Mononuclear cell (primary cell): ENCODE measurements around the gene MYO16. TPM values are rescaled to one million over a fixed set of nuclear protein-coding genes. Genes with fewer than 3 reads are reported as not detected.

Experiments used
- H3K27me3 ChIP-seq: 2 replicates; pipeline ENCODE4 v1.6.0; 2011; ENCODE audit warnings: low read length, control low read depth; ENCODE audit not compliant: insufficient read depth
- H3K4me1 ChIP-seq: 2 replicates; pipeline ENCODE4 v1.5.1; 2011; ENCODE audit warnings: mild to moderate bottlenecking, low read length, control low read depth; ENCODE audit not compliant: insufficient read depth
- H3K4me3 ChIP-seq: 2 replicates; pipeline ENCODE4 v1.5.1; 2011; ENCODE audit warnings: mild to moderate bottlenecking, low read length, moderate library complexity
- H3K9me3 ChIP-seq: 2 replicates; pipeline ENCODE4 v1.5.1; 2011; ENCODE audit warnings: low read depth, mild to moderate bottlenecking, control low read depth, low read length
- total RNA-seq: library from RNA; depleted of rRNA; stranded (reverse); fragments of >200 nt; gene quantifications from one replicate; pipeline ENCODE4 v1.2.3, GENCODE V29; 2012

The MYO16 gene
- total RNA-seq, 1 donor = 0.94 TPM

DNA sequence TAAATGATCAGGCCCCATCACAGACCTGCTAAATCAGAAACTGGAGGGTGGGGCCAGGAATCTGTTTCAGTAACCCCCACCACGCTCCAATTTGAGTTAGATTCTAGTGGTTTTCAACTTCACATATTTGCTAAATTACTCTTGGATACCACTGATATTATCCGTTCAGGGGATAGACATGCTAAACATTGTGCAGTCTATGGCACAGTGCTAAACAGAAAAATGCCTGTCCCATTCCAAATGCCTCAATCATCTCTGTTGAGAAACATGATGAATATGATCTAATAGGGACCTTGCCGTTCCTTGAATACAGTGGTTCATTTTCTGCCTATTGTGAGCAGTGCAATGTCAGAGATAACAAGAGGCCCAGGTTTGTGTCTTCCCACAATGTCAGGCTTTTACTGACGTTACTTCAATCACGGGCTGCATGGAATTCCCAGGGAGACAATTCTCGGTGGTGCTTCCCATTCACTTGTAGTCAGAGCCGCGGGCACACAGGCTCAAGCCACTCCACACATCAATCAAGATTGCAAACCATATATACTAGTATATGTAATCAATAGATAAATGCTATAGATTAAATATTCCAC is 52.7 kb downstream of the MYO16 start:
- Histone ChIP-seq H3K4me1 (no peaks in the 10 kb centered on the region), H3K27me3 (no peaks in the 10 kb centered on the region), H3K9me3 (no peaks in the 10 kb centered on the region), H3K4me3 (no peak overlapping the region)

GRCh38 chr13:108682714-108683113 is 53.3 kb downstream of the MYO16 start:
- Histone ChIP-seq H3K27me3 (no peaks in the 10 kb centered on the region), H3K4me3 (no peak overlapping the region), H3K9me3 (no peaks in the 10 kb centered on the region), H3K4me1 (no peaks in the 10 kb centered on the region)

- Histone ChIP-seq H3K9me3 (no peaks in the 10 kb centered on the region), H3K4me3 (no peak overlapping the region), H3K27me3 (no peaks in the 10 kb centered on the region), H3K4me1 (no peaks in the 10 kb centered on the region)
These were observed 56.6 kb downstream of the MYO16 start for GRCh38 chr13:108686027-108686426.

GRCh38 chr13:108690726-108691125 is 61.3 kb downstream of the MYO16 start:
- Histone ChIP-seq H3K27me3 (no peaks in the 10 kb centered on the region), H3K9me3 (no peaks in the 10 kb centered on the region), H3K4me1 (no peaks in the 10 kb centered on the region), H3K4me3 (no peak overlapping the region)

GRCh38 chr13:108700422-108701170 is 71.2 kb downstream of the MYO16 start:
- Histone ChIP-seq H3K4me1 (no peaks in the 10 kb centered on the region), H3K9me3 (peaks cover 10% of the 10 kb centered on the region), H3K27me3 (no peaks in the 10 kb centered on the region), H3K4me3 (no peak overlapping the region)

DNA sequence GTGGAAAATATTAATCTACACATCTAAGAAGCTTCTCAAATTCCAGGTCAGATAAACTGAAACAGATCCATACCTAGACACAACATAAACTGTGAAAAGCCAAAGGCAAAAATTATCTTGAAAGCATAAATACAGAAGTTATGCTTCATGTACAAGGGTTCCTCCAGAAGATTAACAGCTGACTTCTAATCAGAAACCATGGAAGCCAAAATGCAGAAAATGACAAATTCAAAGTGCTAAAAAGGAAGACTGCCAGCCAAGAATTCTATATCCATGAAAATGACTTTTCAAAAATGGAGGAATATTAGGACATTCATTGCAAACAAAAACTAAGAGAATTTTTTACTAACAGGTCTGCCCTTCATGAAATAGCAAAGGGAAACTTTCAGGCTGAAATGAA is 72.8 kb downstream of the MYO16 start:
- Histone ChIP-seq H3K4me1 (no peaks in the 10 kb centered on the region), H3K9me3 (peaks cover 10% of the 10 kb centered on the region), H3K27me3 (no peaks in the 10 kb centered on the region), H3K4me3 (no peak overlapping the region)

DNA sequence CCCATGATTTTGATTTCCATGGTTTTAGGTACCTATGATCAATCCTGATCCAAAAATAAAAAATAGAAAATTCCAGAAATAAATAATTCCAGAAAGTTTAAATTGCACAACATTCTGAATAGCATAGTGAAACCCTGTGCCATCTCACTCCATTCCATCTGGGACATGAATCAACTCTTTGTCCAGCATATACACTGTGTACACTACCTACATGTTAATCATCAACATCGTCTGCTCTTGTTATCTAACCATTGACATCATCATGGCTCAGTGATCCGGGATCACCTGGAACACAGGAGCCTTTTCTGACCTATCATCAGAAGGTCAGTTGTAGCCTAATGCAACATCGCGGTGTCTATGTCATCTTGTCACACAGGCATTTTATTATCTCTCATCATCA is 75.6 kb downstream of the MYO16 start:
- H3K9me3 ChIP-seq = peaks cover 10% of the 10 kb centered on the region
- H3K4me1 ChIP-seq = no peaks in the 10 kb centered on the region
- H3K27me3 ChIP-seq = no peaks in the 10 kb centered on the region
- no peak overlapping the region for H3K4me3 ChIP-seq

GRCh38 chr13:108707584-108707983 is 78.2 kb downstream of the MYO16 start:
- H3K9me3 ChIP-seq = no peaks in the 10 kb centered on the region
- no peaks in the 10 kb centered on the region for H3K27me3 ChIP-seq
- no peaks in the 10 kb centered on the region for H3K4me1 ChIP-seq
- H3K4me3 ChIP-seq = no peak overlapping the region

GRCh38 chr13:108708921-108709320 is 79.5 kb downstream of the MYO16 start:
- Histone ChIP-seq H3K27me3 (no peaks in the 10 kb centered on the region), H3K4me3 (no peak overlapping the region), H3K4me1 (no peaks in the 10 kb centered on the region), H3K9me3 (no peaks in the 10 kb centered on the region)

DNA sequence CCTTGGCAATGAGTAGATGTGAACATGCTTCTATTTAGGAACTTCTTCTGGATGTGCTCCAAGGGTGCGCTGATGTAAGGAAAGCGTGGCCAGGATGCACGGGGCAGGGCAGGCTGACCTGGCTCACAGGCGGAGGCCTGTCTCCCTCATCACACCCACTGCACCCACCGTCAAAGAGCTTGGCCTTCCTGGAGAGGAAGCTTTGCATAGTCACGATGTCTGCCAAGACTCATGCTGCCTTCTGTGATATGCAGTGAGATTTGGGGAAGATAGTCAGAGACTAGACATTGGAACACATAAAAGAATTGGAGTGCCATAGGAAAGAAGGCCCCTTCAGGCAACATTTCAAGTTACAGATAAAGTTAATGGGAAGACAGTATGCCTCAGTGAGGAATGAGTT is 82.0 kb downstream of the MYO16 start:
- no peaks in the 10 kb centered on the region for H3K27me3 ChIP-seq
- no peaks in the 10 kb centered on the region for H3K9me3 ChIP-seq
- no peaks in the 10 kb centered on the region for H3K4me1 ChIP-seq
- H3K4me3 ChIP-seq = no peak overlapping the region

DNA sequence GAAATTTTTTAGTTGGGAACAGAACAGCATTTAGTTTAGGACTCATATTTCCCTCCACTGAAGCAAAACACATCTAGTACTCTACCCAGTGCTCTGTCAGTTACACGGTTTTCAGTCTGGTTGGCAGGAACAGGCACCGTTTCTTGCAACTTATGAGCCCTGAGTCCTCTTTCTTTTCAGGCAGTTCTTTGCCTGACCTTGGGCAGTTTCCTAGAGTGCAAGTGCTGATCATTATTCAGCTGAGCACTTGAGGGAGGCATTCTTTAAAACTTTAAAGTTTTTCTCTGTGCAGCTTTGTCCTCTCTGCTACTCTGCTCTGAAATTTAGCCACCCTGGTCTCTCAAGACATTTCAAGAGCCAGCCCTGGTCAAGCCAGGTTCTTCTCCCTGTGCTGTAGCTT is 96.1 kb downstream of the MYO16 start:
- H3K4me3 ChIP-seq = no peak overlapping the region
- no peaks in the 10 kb centered on the region for H3K27me3 ChIP-seq
- H3K4me1 ChIP-seq = no peaks in the 10 kb centered on the region
- no peaks in the 10 kb centered on the region for H3K9me3 ChIP-seq

DNA sequence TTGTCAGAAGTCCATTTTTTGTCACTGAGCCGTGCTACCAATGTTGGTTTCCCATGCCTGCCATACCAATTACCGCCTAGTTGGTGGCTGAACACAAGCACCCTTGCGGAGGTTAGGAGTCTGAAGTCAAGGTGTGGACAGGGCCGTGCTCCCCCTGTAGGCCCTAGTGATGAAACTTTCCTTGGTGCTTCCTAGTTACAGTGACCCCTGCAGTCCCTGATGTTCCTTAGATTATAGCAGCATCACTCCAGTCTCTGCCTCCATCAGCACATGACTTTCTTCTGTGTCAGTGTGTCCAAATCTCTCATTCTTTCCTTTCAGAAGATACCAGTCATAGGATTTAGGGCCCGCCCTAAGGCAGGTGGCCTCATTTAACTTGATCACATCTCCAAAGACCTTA is 99.0 kb downstream of the MYO16 start:
- H3K27me3 ChIP-seq = no peaks in the 10 kb centered on the region
- no peaks in the 10 kb centered on the region for H3K9me3 ChIP-seq
- H3K4me3 ChIP-seq = no peak overlapping the region
- H3K4me1 ChIP-seq = no peaks in the 10 kb centered on the region

GRCh38 chr13:108733022-108733560 is 103.7 kb downstream of the MYO16 start:
- H3K27me3 ChIP-seq = no peaks in the 10 kb centered on the region
- no peaks in the 10 kb centered on the region for H3K9me3 ChIP-seq
- no peaks in the 10 kb centered on the region for H3K4me1 ChIP-seq
- H3K4me3 ChIP-seq = no peak overlapping the region

DNA sequence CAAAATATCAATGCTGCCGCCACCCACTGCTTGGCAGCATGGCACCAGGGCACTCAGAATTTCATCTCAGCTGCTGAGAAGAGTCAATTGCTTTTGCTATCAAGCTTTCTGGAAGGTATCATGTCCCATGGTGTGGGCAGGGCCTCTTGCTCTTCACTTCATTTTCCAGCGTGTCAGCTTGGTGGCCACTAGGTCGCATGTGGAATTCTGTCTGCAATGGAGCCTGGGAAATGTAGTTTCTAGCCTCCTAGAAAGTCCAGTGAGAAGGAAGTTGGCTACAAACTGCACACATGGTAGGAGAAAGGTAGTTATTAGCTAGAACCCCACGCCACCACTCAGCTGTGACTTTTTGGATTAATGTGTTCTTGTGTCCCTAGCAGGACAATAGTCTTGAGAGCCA is 105.3 kb downstream of the MYO16 start:
- Histone ChIP-seq H3K9me3 (no peaks in the 10 kb centered on the region), H3K4me3 (no peak overlapping the region), H3K4me1 (no peaks in the 10 kb centered on the region), H3K27me3 (no peaks in the 10 kb centered on the region)

DNA sequence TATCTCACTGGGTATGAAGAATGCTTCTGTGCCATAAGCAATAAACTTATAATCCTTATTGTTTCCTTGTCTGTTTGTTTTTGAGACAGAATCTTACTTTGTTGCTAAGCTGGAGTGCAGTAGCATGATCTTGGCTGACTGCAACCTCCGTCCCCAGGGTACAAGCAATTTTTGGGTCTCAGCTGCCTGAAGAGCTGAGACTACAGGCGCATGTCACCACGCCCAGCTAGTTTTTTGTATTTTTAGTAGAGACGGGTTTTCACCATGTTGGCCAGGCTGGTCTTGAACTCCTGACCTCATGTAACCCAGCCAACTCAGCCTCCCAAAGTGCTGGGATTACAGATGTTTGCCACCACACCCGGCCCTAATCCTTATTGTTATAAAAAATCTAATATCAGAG is 112.5 kb downstream of the MYO16 start:
- Histone ChIP-seq H3K27me3 (no peaks in the 10 kb centered on the region), H3K4me1 (no peaks in the 10 kb centered on the region), H3K9me3 (no peaks in the 10 kb centered on the region), H3K4me3 (no peak overlapping the region)
